Measurements from ENCODE around the gene ARHGAP1.
"Not testable (repeated sequence)": the region's sequence is repeated elsewhere in the genome, so short reads cannot be mapped to it uniquely, and the experiment has no call there.

DNA sequence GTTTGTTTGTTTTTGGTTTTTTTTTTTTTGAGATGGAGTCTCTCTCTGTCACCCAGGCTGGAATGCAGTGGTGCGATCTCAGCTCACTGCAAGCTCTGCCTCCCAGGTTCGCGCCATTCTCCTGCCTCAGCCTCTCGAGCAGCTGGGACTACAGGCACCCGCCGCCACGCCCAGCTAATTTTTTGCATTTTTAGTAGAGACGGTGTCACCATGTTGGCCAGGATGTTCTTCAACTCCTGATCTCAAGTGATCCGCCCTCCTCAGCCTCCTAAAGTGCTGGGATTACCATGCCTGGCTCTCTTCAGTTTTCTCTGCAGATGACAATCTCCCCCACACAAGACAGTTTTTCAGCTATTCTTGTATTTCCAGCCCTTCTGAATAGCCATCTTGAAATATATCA lies 8.9 kb upstream of the ARHGAP1 start:
- not testable (repeated sequence) for TF ChIP-seq BHLHE40 (IDR thresholded peaks at IDR 0.05; ENCODE audit: borderline replicate concordance); FOXK2 (IDR thresholded peaks at IDR 0.05); L3MBTL2 (conservative IDR thresholded peaks at IDR 0.05); SP1 (IDR thresholded peaks at IDR 0.05)
